Measurements from ENCODE around the gene SLC6A13.

Gene SLC6A13

DNA sequence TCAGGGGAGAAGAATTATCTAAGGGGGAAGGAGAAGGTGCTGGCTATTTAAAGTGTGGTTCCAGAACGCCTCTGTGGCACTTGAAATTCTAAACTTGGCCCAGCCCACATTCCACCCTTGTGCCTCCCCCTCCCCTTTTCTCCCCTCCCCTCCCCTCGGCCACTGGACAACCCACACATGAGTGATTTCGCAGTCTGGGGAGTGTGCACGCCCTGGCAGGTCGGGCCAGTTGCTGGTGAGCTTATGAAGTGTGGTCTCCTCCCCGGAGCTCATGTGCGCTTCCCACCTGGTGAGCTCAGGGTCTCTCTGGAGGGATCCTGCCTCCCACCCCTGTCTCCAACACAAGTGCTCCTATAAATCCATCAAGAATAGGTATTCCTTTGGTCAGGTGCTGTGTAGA is at the start of gene SLC6A13:
TSS of gene SLC6A13 (minus strand) at position 20 of the 400 bp plus-strand sequence. CDS start 2,784 bp downstream, outside the sequence.
- no peaks in the 10 kb centered on the region for H3K9me3 ChIP-seq (ENCODE audit: low read length)
- H2AFZ ChIP-seq (ENCODE audit: low read length) = no peak within 1 kb of the TSS
- H3K79me2 ChIP-seq (ENCODE audit: insufficient read depth, low read length) = no peaks in the 10 kb centered on the region
- H4K20me1 ChIP-seq (ENCODE audit: insufficient read depth, low read length) = no peaks in the 10 kb centered on the region
- no peaks in the 10 kb centered on the region for H3F3A ChIP-seq (ENCODE audit: insufficient read depth, low read length)
- H3K27ac ChIP-seq (ENCODE audit: low read depth, low read length, poor library complexity, severe bottlenecking) = no peak within 1 kb of the TSS
- peaks cover 14% of the 10 kb centered on the region for H3K27me3 ChIP-seq (ENCODE audit: insufficient read depth, low read length)
- no peak within 1 kb of the TSS for H3K9ac ChIP-seq (ENCODE audit: low read length)
- no peak within 1 kb of the TSS for H3K4me3 ChIP-seq (ENCODE audit: low read depth, low read length, poor library complexity, severe bottlenecking)
- no peaks in the 10 kb centered on the region for H3K9me2 ChIP-seq (ENCODE audit: low read depth, low read length)
- no peaks in the 10 kb centered on the region for H3K36me3 ChIP-seq (ENCODE audit: insufficient read depth, low read length)
- no peak for TF ChIP-seq EZH2 (IDR thresholded peaks at IDR 0.05; ENCODE audit: borderline replicate concordance, low read length)
- TF ChIP-seq, protein P1, sequence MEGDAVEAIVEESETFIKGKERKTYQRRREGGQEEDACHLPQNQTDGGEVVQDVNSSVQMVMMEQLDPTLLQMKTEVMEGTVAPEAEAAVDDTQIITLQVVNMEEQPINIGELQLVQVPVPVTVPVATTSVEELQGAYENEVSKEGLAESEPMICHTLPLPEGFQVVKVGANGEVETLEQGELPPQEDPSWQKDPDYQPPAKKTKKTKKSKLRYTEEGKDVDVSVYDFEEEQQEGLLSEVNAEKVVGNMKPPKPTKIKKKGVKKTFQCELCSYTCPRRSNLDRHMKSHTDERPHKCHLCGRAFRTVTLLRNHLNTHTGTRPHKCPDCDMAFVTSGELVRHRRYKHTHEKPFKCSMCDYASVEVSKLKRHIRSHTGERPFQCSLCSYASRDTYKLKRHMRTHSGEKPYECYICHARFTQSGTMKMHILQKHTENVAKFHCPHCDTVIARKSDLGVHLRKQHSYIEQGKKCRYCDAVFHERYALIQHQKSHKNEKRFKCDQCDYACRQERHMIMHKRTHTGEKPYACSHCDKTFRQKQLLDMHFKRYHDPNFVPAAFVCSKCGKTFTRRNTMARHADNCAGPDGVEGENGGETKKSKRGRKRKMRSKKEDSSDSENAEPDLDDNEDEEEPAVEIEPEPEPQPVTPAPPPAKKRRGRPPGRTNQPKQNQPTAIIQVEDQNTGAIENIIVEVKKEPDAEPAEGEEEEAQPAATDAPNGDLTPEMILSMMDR (IDR thresholded peaks at IDR 0.05; ENCODE audit: low read length) = no peak
- H3K4me2 ChIP-seq (ENCODE audit: low read length) = no peak within 1 kb of the TSS
- no peaks in the 10 kb centered on the region for H3K4me1 ChIP-seq (ENCODE audit: insufficient read depth, low read length, severe bottlenecking)

DNA sequence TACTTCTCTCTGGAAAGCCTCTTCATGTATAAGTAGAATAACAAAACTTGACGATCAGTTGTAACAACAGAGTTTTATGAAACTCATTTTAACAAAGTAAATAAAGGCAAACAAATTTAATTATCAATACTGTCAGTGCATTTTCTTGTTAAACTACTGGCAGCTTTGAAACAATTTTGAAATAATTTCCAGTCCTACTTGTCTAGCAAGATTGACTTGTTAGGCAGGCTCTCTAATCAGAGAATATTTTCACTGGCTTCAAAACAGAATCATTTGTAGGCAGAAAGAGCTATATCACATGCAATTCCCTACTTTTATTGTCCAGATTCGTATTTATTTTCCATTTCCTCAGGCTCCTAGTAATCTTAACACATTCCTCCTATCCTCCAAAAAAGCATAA is 45.9 kb upstream of the SLC6A13 start:
- no peaks in the 10 kb centered on the region for H3K27me3 ChIP-seq (ENCODE audit: insufficient read depth, low read length)
- no peaks in the 10 kb centered on the region for H3K4me1 ChIP-seq (ENCODE audit: insufficient read depth, low read length, severe bottlenecking)
- H4K20me1 ChIP-seq (ENCODE audit: insufficient read depth, low read length) = no peaks in the 10 kb centered on the region
- H3K4me2 ChIP-seq (ENCODE audit: low read length) = no peak overlapping the region
- TF ChIP-seq EZH2 (IDR thresholded peaks at IDR 0.05; ENCODE audit: borderline replicate concordance, low read length) = no peak
- TF ChIP-seq, protein P1 (IDR thresholded peaks at IDR 0.05; ENCODE audit: low read length) = no peak
- no peaks in the 10 kb centered on the region for H3F3A ChIP-seq (ENCODE audit: insufficient read depth, low read length)
- no peak overlapping the region for H3K9ac ChIP-seq (ENCODE audit: low read length)
- H3K9me2 ChIP-seq (ENCODE audit: low read depth, low read length) = no peaks in the 10 kb centered on the region; the same call in 1 of the 2 replicates
- H2AFZ ChIP-seq (ENCODE audit: low read length) = no peak overlapping the region
- peaks cover 10% of the 10 kb centered on the region; the same call in 1 of the 2 replicates for H3K79me2 ChIP-seq (ENCODE audit: insufficient read depth, low read length)
- H3K4me3 ChIP-seq (ENCODE audit: low read depth, low read length, poor library complexity, severe bottlenecking) = no peak overlapping the region
- no peak overlapping the region for H3K27ac ChIP-seq (ENCODE audit: low read depth, low read length, poor library complexity, severe bottlenecking)
- no peaks in the 10 kb centered on the region for H3K9me3 ChIP-seq (ENCODE audit: low read length)
- peaks cover 99% of the 10 kb centered on the region for H3K36me3 ChIP-seq (ENCODE audit: insufficient read depth, low read length)

DNA sequence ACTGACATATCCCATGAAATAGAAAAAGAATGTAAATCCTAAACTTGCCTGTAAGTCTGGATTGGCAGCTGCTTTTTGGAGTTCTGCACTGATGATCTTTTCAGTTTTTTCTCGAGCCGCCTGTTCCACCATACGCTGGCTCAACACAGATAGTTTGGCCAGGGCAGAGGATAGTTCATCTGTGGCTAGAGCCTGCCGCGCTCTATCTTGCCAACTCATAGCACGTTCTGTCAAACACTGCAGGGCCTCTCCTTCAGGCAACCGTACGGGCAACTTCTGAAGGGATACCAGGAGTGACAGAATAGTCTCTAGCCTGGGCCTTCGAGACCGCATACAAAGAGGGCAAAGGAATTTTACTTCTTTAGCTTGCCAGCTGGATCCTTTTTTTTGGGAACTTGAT is 44.8 kb upstream of the SLC6A13 start:
- no peak for TF ChIP-seq EZH2 (IDR thresholded peaks at IDR 0.05; ENCODE audit: borderline replicate concordance, low read length)
- TF ChIP-seq, protein P1 (IDR thresholded peaks at IDR 0.05; ENCODE audit: low read length) = no peak
- H3K27me3 ChIP-seq (ENCODE audit: insufficient read depth, low read length) = no peaks in the 10 kb centered on the region
- H3K9ac ChIP-seq (ENCODE audit: low read length) = no peak overlapping the region
- no peak overlapping the region for H3K4me3 ChIP-seq (ENCODE audit: low read depth, low read length, poor library complexity, severe bottlenecking)
- no peaks in the 10 kb centered on the region for H3K4me1 ChIP-seq (ENCODE audit: insufficient read depth, low read length, severe bottlenecking)
- no peaks in the 10 kb centered on the region; the same call in 1 of the 2 replicates for H3K9me2 ChIP-seq (ENCODE audit: low read depth, low read length)
- H3F3A ChIP-seq (ENCODE audit: insufficient read depth, low read length) = no peaks in the 10 kb centered on the region
- H2AFZ ChIP-seq (ENCODE audit: low read length) = no peak overlapping the region
- peaks cover 10% of the 10 kb centered on the region; the same call in 1 of the 2 replicates for H3K79me2 ChIP-seq (ENCODE audit: insufficient read depth, low read length)
- H3K4me2 ChIP-seq (ENCODE audit: low read length) = no peak overlapping the region
- no peaks in the 10 kb centered on the region for H4K20me1 ChIP-seq (ENCODE audit: insufficient read depth, low read length)
- peaks cover 100% of the 10 kb centered on the region for H3K36me3 ChIP-seq (ENCODE audit: insufficient read depth, low read length)
- H3K27ac ChIP-seq (ENCODE audit: low read depth, low read length, poor library complexity, severe bottlenecking) = no peak overlapping the region
- H3K9me3 ChIP-seq (ENCODE audit: low read length) = peaks cover 2% of the 10 kb centered on the region; the same call in 1 of the 2 replicates
